GM12874 (cell line): ENCODE measurements around the gene SDHAF2.

ENCODE experiments used
- TF ChIP-seq, protein P1 (sequence below): IDR thresholded peaks from 2 replicates; pipeline ENCODE4 v1.5.1; 2011; ENCODE audit warnings: low read depth, mild to moderate bottlenecking, control low read depth, low read length, moderate library complexity; ENCODE audit not compliant: insufficient read depth

Gene SDHAF2

DNA sequence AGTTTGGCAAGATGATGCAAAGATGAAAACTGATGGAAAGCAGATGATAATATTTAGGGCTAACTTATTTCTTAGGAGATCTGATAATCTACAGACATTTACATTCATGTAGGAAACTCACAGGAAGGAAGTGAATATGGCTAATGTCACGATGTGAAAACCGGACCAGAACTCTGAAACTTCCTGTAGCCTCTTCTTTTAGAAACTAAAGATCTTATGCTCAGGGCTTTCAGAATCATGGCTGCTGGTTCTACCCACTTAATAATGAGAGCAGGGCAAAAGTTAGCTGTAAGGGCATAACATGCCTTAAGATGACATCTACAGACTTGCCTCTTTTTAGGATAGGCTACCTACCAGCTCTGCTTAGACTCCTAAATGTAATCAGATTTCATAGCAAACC lies 15.4 kb upstream of the SDHAF2 start:
- TF ChIP-seq, protein P1, sequence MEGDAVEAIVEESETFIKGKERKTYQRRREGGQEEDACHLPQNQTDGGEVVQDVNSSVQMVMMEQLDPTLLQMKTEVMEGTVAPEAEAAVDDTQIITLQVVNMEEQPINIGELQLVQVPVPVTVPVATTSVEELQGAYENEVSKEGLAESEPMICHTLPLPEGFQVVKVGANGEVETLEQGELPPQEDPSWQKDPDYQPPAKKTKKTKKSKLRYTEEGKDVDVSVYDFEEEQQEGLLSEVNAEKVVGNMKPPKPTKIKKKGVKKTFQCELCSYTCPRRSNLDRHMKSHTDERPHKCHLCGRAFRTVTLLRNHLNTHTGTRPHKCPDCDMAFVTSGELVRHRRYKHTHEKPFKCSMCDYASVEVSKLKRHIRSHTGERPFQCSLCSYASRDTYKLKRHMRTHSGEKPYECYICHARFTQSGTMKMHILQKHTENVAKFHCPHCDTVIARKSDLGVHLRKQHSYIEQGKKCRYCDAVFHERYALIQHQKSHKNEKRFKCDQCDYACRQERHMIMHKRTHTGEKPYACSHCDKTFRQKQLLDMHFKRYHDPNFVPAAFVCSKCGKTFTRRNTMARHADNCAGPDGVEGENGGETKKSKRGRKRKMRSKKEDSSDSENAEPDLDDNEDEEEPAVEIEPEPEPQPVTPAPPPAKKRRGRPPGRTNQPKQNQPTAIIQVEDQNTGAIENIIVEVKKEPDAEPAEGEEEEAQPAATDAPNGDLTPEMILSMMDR, result no peak

DNA sequence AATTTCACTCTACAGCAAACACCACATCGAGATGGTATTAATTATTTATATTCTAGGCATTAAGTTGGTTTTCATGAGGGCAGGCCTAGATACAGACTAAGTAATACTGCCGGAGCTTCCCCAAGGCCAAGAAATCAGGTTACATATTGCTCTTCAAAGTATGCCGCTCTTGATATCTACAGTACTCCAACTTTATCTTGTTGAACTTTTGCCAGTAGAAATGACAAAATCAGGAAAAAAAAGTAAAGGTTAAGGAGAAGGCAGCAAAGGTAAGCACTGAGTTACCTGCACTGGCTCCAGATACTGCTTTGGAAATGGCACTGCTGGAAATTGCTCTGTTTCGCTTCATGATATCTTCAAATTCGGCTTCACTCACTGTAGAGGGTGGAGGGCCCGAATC lies 14.5 kb upstream of the SDHAF2 start:
- TF ChIP-seq, protein P1, result no peak

DNA sequence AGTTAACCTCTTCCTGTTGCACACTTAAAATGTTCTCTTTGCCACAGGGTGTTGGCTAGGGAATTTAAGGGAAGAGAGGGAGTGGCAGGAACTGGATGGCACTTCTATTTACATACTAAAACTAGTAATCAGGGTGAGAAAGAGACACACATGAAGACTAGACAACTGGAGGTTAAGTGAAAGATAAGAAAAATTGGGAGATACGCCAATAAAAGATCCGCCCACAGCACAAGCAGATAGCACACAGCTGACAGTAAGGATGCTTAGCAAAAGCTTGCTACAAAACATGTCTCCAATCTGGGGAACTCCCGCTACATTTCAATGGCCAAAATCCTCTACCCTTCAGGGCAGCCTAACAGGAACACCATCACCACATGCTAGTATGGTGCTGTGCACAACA lies 13.0 kb upstream of the SDHAF2 start:
- TF ChIP-seq, protein P1, result no peak

DNA sequence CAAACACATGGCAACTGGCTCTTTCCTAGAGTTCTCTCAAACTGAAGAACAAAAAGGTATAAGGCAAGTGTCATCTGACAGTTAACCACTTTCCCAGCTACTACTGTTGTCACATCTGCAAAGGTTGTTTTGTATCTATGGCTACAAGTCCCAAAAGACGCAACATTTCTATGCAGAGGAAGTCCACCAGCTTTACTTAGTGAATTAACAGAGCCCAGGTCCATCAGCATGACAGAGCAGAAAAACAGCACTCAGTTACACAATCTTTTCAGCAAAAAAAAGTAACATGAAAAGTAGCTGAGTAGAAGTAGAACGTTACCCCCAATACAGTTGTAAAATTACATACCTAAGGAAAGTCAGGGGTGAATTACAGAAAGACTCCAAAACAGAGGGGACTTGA lies 12.3 kb upstream of the SDHAF2 start:
- TF ChIP-seq, protein P1, result no peak

DNA sequence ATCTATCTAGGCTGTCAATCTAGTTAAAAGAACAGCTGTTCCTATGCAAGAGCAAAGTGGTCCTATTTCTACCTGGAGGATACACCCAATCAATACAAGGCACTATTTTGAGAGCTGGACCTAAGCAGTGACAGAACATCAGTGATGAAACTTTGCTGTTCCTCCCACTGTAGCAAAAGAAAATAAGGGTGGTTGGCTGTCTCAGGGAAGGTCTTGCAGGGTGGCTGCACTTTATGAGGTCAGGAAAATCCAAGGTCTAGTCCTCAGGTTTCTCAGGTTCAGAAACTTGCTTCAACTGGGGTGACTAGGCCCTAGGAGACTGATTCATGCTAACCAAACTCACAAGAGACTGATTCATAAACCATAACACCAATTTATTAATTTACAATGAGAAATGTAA lies 11.8 kb upstream of the SDHAF2 start:
- TF ChIP-seq, protein P1, result no peak

DNA sequence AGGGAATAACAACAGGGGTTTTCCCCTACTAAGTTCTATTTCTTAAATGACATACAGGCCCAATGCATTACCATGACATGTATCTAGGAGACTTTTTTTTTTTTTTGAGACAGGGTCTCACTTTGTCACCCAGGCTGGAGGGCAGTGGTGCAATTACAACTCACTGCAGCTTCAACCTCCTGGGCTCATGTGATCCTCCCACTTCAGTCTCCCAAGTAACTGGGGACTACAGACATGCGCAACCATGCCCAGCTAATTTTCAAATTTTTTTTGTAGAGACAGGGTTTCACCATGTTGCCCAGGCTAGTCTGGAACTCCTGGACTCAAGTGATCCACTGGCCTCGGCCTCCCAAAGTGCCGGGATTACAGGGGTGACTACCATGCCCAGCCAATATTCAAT lies 7.7 kb upstream of the SDHAF2 start:
- TF ChIP-seq, protein P1, result no peak

DNA sequence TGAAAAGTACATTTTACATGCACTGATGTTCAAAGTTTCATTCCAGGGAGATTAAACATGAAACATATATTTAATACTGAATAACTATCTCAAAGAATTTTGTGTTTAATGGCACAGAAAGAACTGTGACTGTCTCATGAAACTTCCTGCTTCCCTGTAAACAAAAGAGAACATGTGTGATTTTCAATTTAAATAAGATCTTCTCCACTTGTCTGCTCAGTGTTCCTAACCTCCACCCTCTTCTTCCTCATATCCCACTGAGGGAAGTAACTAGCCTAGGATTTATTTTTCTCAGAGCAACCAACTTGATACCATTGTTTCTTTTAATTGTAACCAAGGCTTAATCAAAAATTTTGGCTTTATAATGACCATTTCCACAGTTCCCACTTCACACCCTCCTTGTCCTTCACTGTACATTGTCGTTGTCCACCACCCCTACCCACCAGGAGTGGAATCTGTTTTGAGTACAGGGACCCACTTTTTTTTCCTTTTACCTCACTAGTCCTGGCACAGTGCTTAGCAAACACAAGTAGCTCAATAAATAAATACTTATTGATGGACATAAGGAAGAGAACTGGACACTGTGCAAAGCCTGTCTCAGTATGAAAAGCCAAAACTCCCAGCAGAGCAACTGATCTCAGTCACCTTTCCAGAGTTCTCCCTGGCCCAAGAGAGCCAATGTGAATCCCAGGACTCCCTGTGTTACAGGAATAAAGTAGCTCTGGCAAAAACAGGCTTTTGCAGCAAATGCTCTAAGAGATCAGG lies 4.4 kb upstream of the SDHAF2 start:
- TF ChIP-seq, protein P1, result no peak
